H9 (cell line): ENCODE data around the gene TBC1D22A. TPM values are rescaled to one million over a fixed set of nuclear protein-coding genes. Genes with fewer than 3 reads are reported as not detected.

Experiments used
- DNase-seq: peaks from one replicate; pipeline ENCODE4 v3.0.0-alpha.2; 2017
- H2AFZ ChIP-seq: one replicate; pipeline ENCODE4 v1.6.1; 2013; ENCODE audit warnings: mild to moderate bottlenecking, low read length, control low read depth, moderate library complexity
- H2AK5ac ChIP-seq: 2 replicates; pipeline ENCODE4 v1.6.1; 2013; ENCODE audit warnings: low read length, control low read depth, mixed read lengths; ENCODE audit not compliant: insufficient read length
- H2BK120ac ChIP-seq: one replicate; pipeline ENCODE4 v1.6.1; 2013; ENCODE audit warnings: low read depth, mild to moderate bottlenecking, low read length, control low read depth, inconsistent platforms; ENCODE audit not compliant: poor library complexity, severe bottlenecking
- H2BK12ac ChIP-seq: 2 replicates; pipeline ENCODE4 v1.6.1; 2013; ENCODE audit warnings: low read length, control low read depth, mixed read lengths, low read depth; ENCODE audit not compliant: insufficient read length
- H2BK15ac ChIP-seq: 2 replicates; pipeline ENCODE4 v1.6.1; 2013; ENCODE audit warnings: low read depth, low read length, control low read depth
- H2BK20ac ChIP-seq: one replicate; pipeline ENCODE4 v1.6.1; 2013; ENCODE audit warnings: low read depth, mild to moderate bottlenecking, low read length, control low read depth, inconsistent platforms; ENCODE audit not compliant: poor library complexity, severe bottlenecking
- H2BK5ac ChIP-seq: 2 replicates; pipeline ENCODE4 v1.6.1; 2013; ENCODE audit warnings: low read length, control low read depth, mixed read lengths; ENCODE audit not compliant: insufficient read length
- H3K14ac ChIP-seq: 2 replicates; pipeline ENCODE4 v1.6.1; 2013; ENCODE audit warnings: low read length, control low read depth; ENCODE audit not compliant: insufficient read depth
- H3K18ac ChIP-seq: 2 replicates; pipeline ENCODE4 v1.6.1; 2013; ENCODE audit warnings: low read depth, mild to moderate bottlenecking, mixed read lengths, low read length, control low read depth; ENCODE audit not compliant: insufficient read length
- H3K23ac ChIP-seq: 2 replicates; pipeline ENCODE4 v1.6.1; 2013; ENCODE audit warnings: low read length, control low read depth, mixed read lengths, low read depth; ENCODE audit not compliant: insufficient read length
- H3K23me2 ChIP-seq: 2 replicates; pipeline ENCODE4 v1.6.1; 2013; ENCODE audit warnings: low read depth, mild to moderate bottlenecking, mixed read lengths, low read length, control low read depth; ENCODE audit not compliant: insufficient read length, poor library complexity, severe bottlenecking
- H3K27ac ChIP-seq: 2 replicates; pipeline ENCODE4 v1.5.1; 2013; ENCODE audit warnings: low read length, control low read depth, mixed read lengths, low read depth; ENCODE audit not compliant: insufficient read length
- H3K27me3 ChIP-seq: 2 replicates; pipeline ENCODE4 v1.6.1; 2013; ENCODE audit warnings: low read length, control low read depth, inconsistent platforms; ENCODE audit not compliant: insufficient read depth
- H3K4ac ChIP-seq: 2 replicates; pipeline ENCODE4 v1.6.1; 2013; ENCODE audit warnings: low read depth, mild to moderate bottlenecking, control low read depth, inconsistent platforms, low read length, moderate library complexity
- H3K4me1 ChIP-seq: 2 replicates; pipeline ENCODE4 v1.6.1; 2013; ENCODE audit warnings: low read length, control low read depth, inconsistent platforms; ENCODE audit not compliant: insufficient read depth
- H3K4me2 ChIP-seq: 2 replicates; pipeline ENCODE4 v1.6.1; 2013; ENCODE audit warnings: low read length, control low read depth, mixed read lengths; ENCODE audit not compliant: insufficient read length, insufficient read depth
- H3K56ac ChIP-seq: 2 replicates; pipeline ENCODE4 v1.6.1; 2013; ENCODE audit warnings: low read depth, mild to moderate bottlenecking, mixed read lengths, low read length, control low read depth; ENCODE audit not compliant: insufficient read length
- H3K79me1 ChIP-seq: 2 replicates; pipeline ENCODE4 v1.6.1; 2013; ENCODE audit warnings: low read depth, mild to moderate bottlenecking, moderate library complexity, low read length, control low read depth, inconsistent platforms; ENCODE audit not compliant: insufficient read depth, poor library complexity, severe bottlenecking
- H3K79me2 ChIP-seq: 2 replicates; pipeline ENCODE4 v1.6.1; 2013; ENCODE audit warnings: low read length, control low read depth, inconsistent platforms; ENCODE audit not compliant: insufficient read depth
- H3K9ac ChIP-seq: 2 replicates; pipeline ENCODE4 v1.6.1; 2013; ENCODE audit warnings: low read length, control low read depth, mixed read lengths; ENCODE audit not compliant: insufficient read length; ENCODE audit errors: extremely low read depth
- H3K9me3 ChIP-seq: one replicate; pipeline ENCODE4 v1.6.1; 2013; ENCODE audit warnings: low read depth, low read length, inconsistent platforms; ENCODE audit not compliant: control insufficient read depth
- H3T11ph ChIP-seq: one replicate; pipeline ENCODE4 v1.6.1; 2013; ENCODE audit warnings: mild to moderate bottlenecking, low read length, control low read depth, inconsistent platforms
- H4K20me1 ChIP-seq: one replicate; pipeline ENCODE4 v1.6.1; 2013; ENCODE audit not compliant: control insufficient read depth, insufficient read length, insufficient read depth
- H4K5ac ChIP-seq: 2 replicates; pipeline ENCODE4 v1.6.1; 2013; ENCODE audit warnings: low read depth, mild to moderate bottlenecking, mixed read lengths, low read length, control low read depth; ENCODE audit not compliant: insufficient read length
- H4K8ac ChIP-seq: replicated peaks from 2 replicates; pipeline ENCODE4 v1.6.1; 2013; ENCODE audit warnings: low read length, control low read depth, mixed read lengths, low read depth; ENCODE audit not compliant: insufficient read length
- H4K91ac ChIP-seq: 2 replicates; pipeline ENCODE4 v1.6.1; 2013; ENCODE audit warnings: low read depth, mild to moderate bottlenecking, moderate library complexity, mixed read lengths, low read length, control low read depth; ENCODE audit not compliant: insufficient read length
- H3K27ac Mint-ChIP-seq, 3 experiments: 2 replicates in 2 of 3; 3 replicates in 1 of 3; pipeline ENCODE4 v1.8.0; 2020 to 2021; ENCODE audit warnings: mixed read lengths in 3 of 3, mild to moderate bottlenecking in 1 of 3, moderate library complexity in 1 of 3
- H3K27me3 Mint-ChIP-seq: 2 replicates; pipeline ENCODE4 v1.8.0; 2021; ENCODE audit warnings: low read depth, mild to moderate bottlenecking, moderate library complexity, mixed read lengths
- H3K36me3 Mint-ChIP-seq, 3 experiments: 2 replicates in 2 of 3; 3 replicates in 1 of 3; pipeline ENCODE4 v1.8.0; 2020 to 2021; ENCODE audit warnings: low read depth in 3 of 3, mixed read lengths in 3 of 3; ENCODE audit not compliant: insufficient read depth in 1 of 3
- H3K4me1 Mint-ChIP-seq, 2 experiments: 2 replicates each; pipeline ENCODE4 v1.8.0; 2020; ENCODE audit warnings: mixed read lengths in 2 of 2
- H3K4me3 Mint-ChIP-seq, 2 experiments: 2 replicates in 1 of 2; 3 replicates in 1 of 2; pipeline ENCODE4 v1.8.0; 2020 to 2021; ENCODE audit warnings: mild to moderate bottlenecking in 2 of 2, mixed read lengths in 2 of 2, moderate library complexity in 1 of 2
- H3K9me3 Mint-ChIP-seq, 2 experiments: 2 replicates in 1 of 2; 3 replicates in 1 of 2; pipeline ENCODE4 v1.8.0; 2020; ENCODE audit warnings: mild to moderate bottlenecking in 2 of 2, mixed read lengths in 2 of 2, moderate library complexity in 1 of 2
- CTCF ChIP-seq: fragments of 200-600 bp; sonication (generic); conservative IDR thresholded peaks from 3 replicates; pipeline ENCODE4 v1.8.0; 2021; ENCODE audit warnings: antibody characterized with exemption, mild to moderate bottlenecking
- WGBS: extraction: QIAGEN DNeasy Blood & Tissue Kit; methylation state at CpG from one replicate; pipeline ENCODE4 v1.1.7; 2013; ENCODE audit warnings: missing lambda C conversion rate, low lambda C conversion rate, mixed read lengths; ENCODE audit not compliant: insufficient read length; ENCODE audit errors: extremely low coverage; 5-methylcytosine and 5-hydroxymethylcytosine counted together
- total RNA-seq: library from RNA; stranded (reverse); gene quantifications from 2 replicates; pipeline ENCODE4 v1.2.1, GENCODE V29; 2021

The TBC1D22A gene
- total RNA-seq, 1 experiment from 2014 or later: 20.8 TPM

- no peak overlapping the region for H3K56ac ChIP-seq
- H4K91ac ChIP-seq: no peak overlapping the region
- DNase-seq: no peak
- no peak overlapping the region for H4K5ac ChIP-seq
- H3K23ac ChIP-seq: no peak overlapping the region
- no peak overlapping the region for H2BK120ac ChIP-seq
- Mint-ChIP-seq H3K27me3 (no peaks in the 10 kb centered on the region), H3K27ac (no peak overlapping the region), H3K4me1 (peaks cover 5 to 20% of the 10 kb centered on the region in 2 experiments), H3K4me3 (no peak overlapping the region), H3K9me3 (no peaks in the 10 kb centered on the region), H3K36me3 (no peaks in the 10 kb centered on the region; a peak in 1 of 7 replicates)
- no peak overlapping the region for H2BK20ac ChIP-seq
- no peaks in the 10 kb centered on the region; the same call in 1 of the 2 replicates for H3K4me1 ChIP-seq
- H3K4ac ChIP-seq: no peak overlapping the region
- no peak overlapping the region for H3K27ac ChIP-seq
- H3K14ac ChIP-seq: no peak overlapping the region
- no peaks in the 10 kb centered on the region for H3K79me2 ChIP-seq
- H3T11ph ChIP-seq: no peak overlapping the region
- H3K27me3 ChIP-seq: no peaks in the 10 kb centered on the region
- WGBS: no CpG with 5 or more reads among the region's 8 CpGs
- no peaks in the 10 kb centered on the region for H3K9me3 ChIP-seq
- no peak overlapping the region for H3K18ac ChIP-seq
- H3K4me2 ChIP-seq: no peak overlapping the region
- no peaks in the 10 kb centered on the region for H3K23me2 ChIP-seq
- H4K8ac ChIP-seq: no peak overlapping the region
- H2BK12ac ChIP-seq: no peak overlapping the region
- no peak overlapping the region for H2BK5ac ChIP-seq
- TF ChIP-seq CTCF: no peak
- H2BK15ac ChIP-seq: no peak overlapping the region
- no peak overlapping the region for H3K9ac ChIP-seq
- no peak overlapping the region for H2AK5ac ChIP-seq
- H3K79me1 ChIP-seq: no peaks in the 10 kb centered on the region
- H4K20me1 ChIP-seq: no peaks in the 10 kb centered on the region
- H2AFZ ChIP-seq: no peak overlapping the region
Observed at GRCh38 chr22:46937185-46937584, 174.7 kb downstream of the TBC1D22A start.
